B cell (primary cell): Measurements from ENCODE around the gene CACNG4. TPM values are rescaled to one million over a fixed set of nuclear protein-coding genes. Genes with fewer than 3 reads are reported as not detected.

Source experiments
- ATAC-seq: fragments of 200-7000 bp; cut with Tn5 transposase; one replicate; pipeline ENCODE4 v1.10.0; 2021; ENCODE audit warnings: low read depth, mild to moderate bottlenecking, moderate number of reproducible peaks, moderate library complexity
- CTCF ChIA-PET: fragments of 350-600 bp; sonication (Branson Sonifier 250); formaldehyde crosslinking; loops from one replicate; lab custom pipeline; 2021; ENCODE audit warnings: antibody characterized with exemption, inconsistent platforms; lab: Charles Lee
- POLR2A ChIA-PET: fragments of 350-600 bp; sonication (Branson Sonifier 250); formaldehyde crosslinking; loops from one replicate; lab custom pipeline; 2021; ENCODE audit warnings: antibody characterized with exemption; lab: Charles Lee
- DNase-seq: peaks from one replicate; pipeline ENCODE4 v3.0.0; 2013
- H2AFZ ChIP-seq: 2 replicates; pipeline ENCODE4 v1.6.1; 2012; ENCODE audit warnings: mild to moderate bottlenecking, low read depth, low read length; ENCODE audit not compliant: insufficient read depth, poor library complexity, severe bottlenecking
- H3K27ac ChIP-seq, 2 donors: 1 replicate in 1 of 2; 2 replicates in 1 of 2; pipeline ENCODE4 v1.5.1; 2012 to 2013; ENCODE audit warnings: low read length in 2 of 2, mild to moderate bottlenecking in 2 of 2, moderate library complexity in 1 of 2
- H3K27me3 ChIP-seq, 4 experiments: fragments of 200-600 bp in 1 of 4; sonication (generic) in 1 of 4; replicated peaks in 1 of 4; 1 replicate in 2 of 4; 2 replicates in 2 of 4; pipeline versions ENCODE4 v1.6.1 to v1.7.0; 2013 to 2016; ENCODE audit warnings: low read length in 3 of 4, mild to moderate bottlenecking in 2 of 4, mixed read lengths in 1 of 4, moderate library complexity in 1 of 4; ENCODE audit not compliant: insufficient read depth in 4 of 4, control insufficient read depth in 3 of 4; ENCODE audit errors: control extremely low read depth in 1 of 4
- H3K36me3 ChIP-seq, 2 experiments: replicated peaks in 1 of 2; 1 replicate in 1 of 2; 2 replicates in 1 of 2; pipeline versions ENCODE4 v1.6.1 to v1.7.1; 2013; ENCODE audit warnings: low read length in 1 of 2; ENCODE audit not compliant: insufficient read depth in 2 of 2, control insufficient read depth in 1 of 2; ENCODE audit errors: control extremely low read depth in 1 of 2, extremely low read depth in 1 of 2
- H3K4me1 ChIP-seq, 2 donors: fragments of 200-600 bp in 1 of 2; sonication (generic) in 1 of 2; 1 replicate in 1 of 2; 2 replicates in 1 of 2; pipeline versions ENCODE4 v1.5.1 to v1.6.1; 2013 to 2017; ENCODE audit warnings: low read length in 2 of 2; ENCODE audit not compliant: control insufficient read depth in 2 of 2, insufficient read depth in 2 of 2
- H3K4me2 ChIP-seq: replicated peaks from 2 replicates; pipeline ENCODE3; 2012; ENCODE audit warnings: mild to moderate bottlenecking, low read depth, low read length; ENCODE audit not compliant: poor library complexity, severe bottlenecking
- H3K4me3 ChIP-seq, 5 experiments: fragments of 200-600 bp in 1 of 5; sonication (generic) in 1 of 5; 1 replicate in 3 of 5; 2 replicates in 2 of 5; pipeline versions ENCODE4 v1.5.1 to v1.7.0; 2011 to 2016; ENCODE audit warnings: low read length in 4 of 5, mild to moderate bottlenecking in 4 of 5, low read depth in 2 of 5, control low read depth in 1 of 5, moderate library complexity in 1 of 5; ENCODE audit not compliant: insufficient read depth in 1 of 5; ENCODE audit errors: control extremely low read depth in 1 of 5, extremely low read depth in 1 of 5
- H3K79me2 ChIP-seq: fragments of 200-600 bp; sonication (generic); one replicate; pipeline ENCODE4 v1.6.0; 2016; ENCODE audit warnings: low read length; ENCODE audit not compliant: control insufficient read depth, insufficient read depth
- H3K9ac ChIP-seq: fragments of 200-600 bp; sonication (generic); 2 replicates; pipeline ENCODE4 v1.6.1; 2017; ENCODE audit warnings: mild to moderate bottlenecking, low read length, moderate library complexity
- H3K9me3 ChIP-seq, 3 donors: one replicate each; pipeline versions ENCODE4 v1.6.1 to v1.7.1; 2013; ENCODE audit warnings: low read length in 2 of 3; ENCODE audit not compliant: control insufficient read depth in 2 of 3, insufficient read depth in 1 of 3; ENCODE audit errors: control extremely low read depth in 1 of 3
- H4K20me1 ChIP-seq: 2 replicates; pipeline ENCODE4 v1.6.0; 2012; ENCODE audit warnings: mild to moderate bottlenecking, low read length; ENCODE audit not compliant: insufficient read depth, control insufficient read depth, poor library complexity, severe bottlenecking
- H3K27ac Mint-ChIP-seq: one replicate; pipeline ENCODE4 v1.8.0; 2021; ENCODE audit warnings: mixed read lengths
- H3K27me3 Mint-ChIP-seq: one replicate; pipeline ENCODE4 v1.8.0; 2021; ENCODE audit warnings: mixed read lengths
- H3K4me1 Mint-ChIP-seq: one replicate; pipeline ENCODE4 v1.8.0; 2021; ENCODE audit warnings: mixed read lengths
- H3K4me3 Mint-ChIP-seq: one replicate; pipeline ENCODE4 v1.8.0; 2021; ENCODE audit warnings: mixed read lengths
- H3K9me3 Mint-ChIP-seq: one replicate; pipeline ENCODE4 v1.8.0; 2022; ENCODE audit warnings: mixed read lengths; ENCODE audit not compliant: insufficient read depth
- EZH2 ChIP-seq: IDR thresholded peaks from 2 replicates; pipeline ENCODE4 v1.6.1; 2012; ENCODE audit warnings: borderline replicate concordance, low read depth, mild to moderate bottlenecking, moderate library complexity, low read length; ENCODE audit not compliant: insufficient read depth, poor library complexity, severe bottlenecking
- WGBS: methylation state at CpG from one replicate; pipeline ENCODE4 v1.1.5; 2013; ENCODE audit warnings: missing lambda C conversion rate; ENCODE audit not compliant: insufficient coverage; 5-methylcytosine and 5-hydroxymethylcytosine counted together
- intact Hi-C: fragments of 100-400 bp; cut with micrococcal nuclease; formaldehyde crosslinking; loops from one replicate; pipeline ENCODE4 v1.10.0; 2022
- polyA plus RNA-seq: library from polyadenylated mRNA; depleted of rRNA; stranded (reverse); fragments of >200 nt; gene quantifications from 2 replicates; pipeline ENCODE4 v1.2.3, GENCODE V29; 2012
- total RNA-seq, 2 donors: library from RNA; stranded (reverse); fragments of 120-200 nt in 1 of 2; gene quantifications; 1 replicate in 1 of 2; 2 replicates in 1 of 2; pipeline versions ENCODE4 v1.2.3 to v1.2.4, GENCODE V29; 2013 to 2022
- TF ChIP-seq, protein P1 (sequence below): fragments of 200-600 bp; IDR thresholded peaks from one replicate; pipeline ENCODE4 v1.8.0; 2022; ENCODE audit warnings: antibody characterized with exemption, mild to moderate bottlenecking

The CACNG4 gene
- total and polyA plus RNA-seq, 2 donors (not counting 1 experiment from before 2014, with no cell fraction given), result not detected

DNA sequence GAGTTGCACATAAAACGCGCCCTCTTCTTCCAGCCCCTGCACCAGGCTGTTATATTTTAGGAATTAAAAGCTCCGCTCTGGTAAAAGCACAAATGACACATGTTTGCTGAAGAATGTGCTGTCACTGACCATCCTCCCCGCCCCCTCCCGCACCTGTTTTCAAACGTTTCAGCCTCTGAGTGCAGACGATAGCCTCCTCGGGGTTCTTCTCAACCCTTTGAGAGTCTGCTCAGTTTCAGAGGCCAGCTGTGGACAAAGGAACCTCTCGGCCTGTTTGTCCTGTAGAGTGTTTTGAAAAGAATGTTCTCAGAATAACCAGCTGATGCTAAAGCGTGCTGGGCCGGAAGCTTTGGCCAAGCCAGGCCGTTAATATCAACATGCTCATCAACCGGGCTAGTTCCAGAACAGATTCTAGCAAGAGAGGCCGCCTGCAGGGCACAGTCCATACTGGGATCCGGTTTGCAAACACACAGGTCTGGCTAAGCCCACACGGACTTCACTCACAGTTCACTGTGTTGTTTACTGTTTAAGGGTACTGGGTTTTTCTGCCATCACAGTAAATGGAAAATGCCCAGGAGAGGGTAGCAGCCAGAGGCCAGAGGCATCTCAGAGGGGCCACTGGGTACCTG is 6.4 kb upstream of the CACNG4 start:
- POLR2A ChIA-PET, result no interaction called here
- Histone ChIP-seq H3K27ac (no peak overlapping the region), H3K79me2 (no peaks in the 10 kb centered on the region), H3K4me1 (no peaks in the 10 kb centered on the region), H4K20me1 (no peaks in the 10 kb centered on the region), H3K9ac (no peak overlapping the region), H3K27me3 (peaks cover 0 to 7% (median 3%) of the 10 kb centered on the region in 4 experiments), H2AFZ (no peak overlapping the region), H3K4me2 (no peak overlapping the region), H3K4me3 (no peak overlapping the region), H3K36me3 (no peaks in the 10 kb centered on the region), H3K9me3 (no peaks in the 10 kb centered on the region)
- no peak overlapping the region for H3K4me3 Mint-ChIP-seq
- H3K9me3 Mint-ChIP-seq, result no peaks in the 10 kb centered on the region
- no peak for DNase-seq
- peaks cover 11% of the 10 kb centered on the region for H3K27me3 Mint-ChIP-seq
- 91% methylated on average over 14 of the region's 16 CpGs for WGBS
- H3K27ac Mint-ChIP-seq, result no peak overlapping the region
- ATAC-seq, result no peak
- H3K4me1 Mint-ChIP-seq, result peaks cover under 1% of the 10 kb centered on the region
- TF ChIP-seq, protein P1, sequence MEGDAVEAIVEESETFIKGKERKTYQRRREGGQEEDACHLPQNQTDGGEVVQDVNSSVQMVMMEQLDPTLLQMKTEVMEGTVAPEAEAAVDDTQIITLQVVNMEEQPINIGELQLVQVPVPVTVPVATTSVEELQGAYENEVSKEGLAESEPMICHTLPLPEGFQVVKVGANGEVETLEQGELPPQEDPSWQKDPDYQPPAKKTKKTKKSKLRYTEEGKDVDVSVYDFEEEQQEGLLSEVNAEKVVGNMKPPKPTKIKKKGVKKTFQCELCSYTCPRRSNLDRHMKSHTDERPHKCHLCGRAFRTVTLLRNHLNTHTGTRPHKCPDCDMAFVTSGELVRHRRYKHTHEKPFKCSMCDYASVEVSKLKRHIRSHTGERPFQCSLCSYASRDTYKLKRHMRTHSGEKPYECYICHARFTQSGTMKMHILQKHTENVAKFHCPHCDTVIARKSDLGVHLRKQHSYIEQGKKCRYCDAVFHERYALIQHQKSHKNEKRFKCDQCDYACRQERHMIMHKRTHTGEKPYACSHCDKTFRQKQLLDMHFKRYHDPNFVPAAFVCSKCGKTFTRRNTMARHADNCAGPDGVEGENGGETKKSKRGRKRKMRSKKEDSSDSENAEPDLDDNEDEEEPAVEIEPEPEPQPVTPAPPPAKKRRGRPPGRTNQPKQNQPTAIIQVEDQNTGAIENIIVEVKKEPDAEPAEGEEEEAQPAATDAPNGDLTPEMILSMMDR, result no peak
- TF ChIP-seq EZH2, result no peak
- intact Hi-C loops, result no loop called here
- CTCF ChIA-PET, result no interaction called here

- 89% methylated on average over 12 of the region's 15 CpGs for whole genome bisulfite sequencing
- H4K20me1 ChIP-seq, result no peaks in the 10 kb centered on the region
- DNase-seq (no peak), ATAC-seq (no peak)
- H2AFZ ChIP-seq, result no peak overlapping the region
- ChIA-PET POLR2A (no interaction called here), CTCF (interaction anchor here (0.7 kb wide), 1 partner anchor 22 kb away, joined by 4 read pairs; no protein-coding TSS in a partner anchor)
- Mint-ChIP-seq H3K27me3 (peaks cover 22% of the 10 kb centered on the region), H3K27ac (no peak overlapping the region), H3K9me3 (no peaks in the 10 kb centered on the region), H3K4me1 (peaks cover 7% of the 10 kb centered on the region), H3K4me3 (no peak overlapping the region)
- TF ChIP-seq, protein P1, result no peak
- TF ChIP-seq EZH2, result no peak
- peaks cover 0 to 18% (median 3%) of the 10 kb centered on the region in 4 experiments for H3K27me3 ChIP-seq
- H3K36me3 ChIP-seq, result no peaks in the 10 kb centered on the region
- H3K4me3 ChIP-seq, result no peak overlapping the region
- no peaks in the 10 kb centered on the region for H3K79me2 ChIP-seq
- intact Hi-C loops, result no loop called here
- H3K27ac ChIP-seq, result no peak overlapping the region
- H3K4me2 ChIP-seq, result no peak overlapping the region
- no peaks in the 10 kb centered on the region for H3K4me1 ChIP-seq
- H3K9me3 ChIP-seq, result no peaks in the 10 kb centered on the region
- no peak overlapping the region for H3K9ac ChIP-seq
Observed at GRCh38 chr17:66959641-66960375, 4.7 kb upstream of the CACNG4 start.
